Left lung (tissue), 10 donors: ENCODE data around the gene KDM2A. TPM values are rescaled to one million over a fixed set of nuclear protein-coding genes. Genes with fewer than 3 reads are reported as not detected.

Source experiments
- ATAC-seq: fragments of 200-7000 bp; cut with Tn5 transposase; one replicate; pipeline ENCODE4 v1.9.1; 2020; ENCODE audit warnings: moderate library complexity
- DNase-seq, 4 donors: peaks; one replicate each; pipeline ENCODE4 v3.0.0-alpha.2; 2013 to 2020
- H3K27ac ChIP-seq, 2 donors: fragments of 200-600 bp; sonication (generic) in 1 of 2; one replicate each; pipeline versions ENCODE4 v1.5.0 to v1.8.0; 2020 to 2021
- H3K27me3 ChIP-seq, 2 donors: fragments of 200-600 bp; sonication (generic) in 1 of 2; one replicate each; pipeline versions ENCODE4 v1.5.0 to v1.8.0; 2020 to 2021
- H3K36me3 ChIP-seq, 2 donors: fragments of 200-600 bp; sonication (generic) in 1 of 2; one replicate each; pipeline versions ENCODE4 v1.5.0 to v1.8.0; 2020 to 2021
- H3K4me1 ChIP-seq, 2 donors: fragments of 200-600 bp; one replicate each; pipeline ENCODE4 v1.8.0; 2021
- H3K4me3 ChIP-seq, 2 donors: fragments of 200-600 bp; sonication (generic) in 1 of 2; one replicate each; pipeline versions ENCODE4 v1.5.0 to v1.8.0; 2020 to 2021; ENCODE audit warnings: mild to moderate bottlenecking in 1 of 2
- H3K9me3 ChIP-seq, 2 donors: fragments of 200-600 bp; sonication (generic) in 1 of 2; one replicate each; pipeline versions ENCODE4 v1.5.0 to v1.8.0; 2020 to 2021
- intact Hi-C, 2 donors: fragments of 100-400 bp; cut with DNase I; formaldehyde crosslinking; loops; one replicate each; pipeline versions ENCODE4 v1.11.2 to v1.14.2; 2022
- polyA plus RNA-seq, 6 donors: library from polyadenylated mRNA; unstranded; fragments of 120-200 nt; gene quantifications; one replicate each; pipeline ENCODE4 v1.2.1, GENCODE V29; 2013; ENCODE audit not compliant: insufficient read length in 6 of 6
- total RNA-seq, 2 donors: library from RNA; stranded (reverse); fragmentation: NEBNext Ultra II Directional; extraction: Animal tissue kit (Norgen Biotek cat#: 25700); gene quantifications; one replicate each; pipeline ENCODE4 v1.2.1, GENCODE V29; 2021
- TF ChIP-seq, protein P1 (sequence below), 2 donors: fragments of 200-600 bp; sonication (generic) in 1 of 2; IDR thresholded peaks; one replicate each; pipeline versions ENCODE4 v1.5.0 to v1.8.0; 2021; ENCODE audit warnings: antibody characterized with exemption in 2 of 2
- donor health status: DM: no; HTN: yes; CAD: no.
- donor health status: DM: no; HTN: no; CAD: no.

The KDM2A gene
- total and polyA plus RNA-seq, 8 donors: 71.0 to 87.0 (median 80.3) TPM

GRCh38 chr11:67280341-67280787, 161.3 kb downstream of the KDM2A start:
- intact Hi-C loops: no loop called here
- ATAC-seq (no peak), DNase-seq (peak in 2 of 4 donors; percentile 20 to 63)
- H3K4me1 ChIP-seq: peaks cover 32 to 99% of the 10 kb centered on the region in 2 donors
- H3K9me3 ChIP-seq: no peaks in the 10 kb centered on the region
- TF ChIP-seq, protein P1, sequence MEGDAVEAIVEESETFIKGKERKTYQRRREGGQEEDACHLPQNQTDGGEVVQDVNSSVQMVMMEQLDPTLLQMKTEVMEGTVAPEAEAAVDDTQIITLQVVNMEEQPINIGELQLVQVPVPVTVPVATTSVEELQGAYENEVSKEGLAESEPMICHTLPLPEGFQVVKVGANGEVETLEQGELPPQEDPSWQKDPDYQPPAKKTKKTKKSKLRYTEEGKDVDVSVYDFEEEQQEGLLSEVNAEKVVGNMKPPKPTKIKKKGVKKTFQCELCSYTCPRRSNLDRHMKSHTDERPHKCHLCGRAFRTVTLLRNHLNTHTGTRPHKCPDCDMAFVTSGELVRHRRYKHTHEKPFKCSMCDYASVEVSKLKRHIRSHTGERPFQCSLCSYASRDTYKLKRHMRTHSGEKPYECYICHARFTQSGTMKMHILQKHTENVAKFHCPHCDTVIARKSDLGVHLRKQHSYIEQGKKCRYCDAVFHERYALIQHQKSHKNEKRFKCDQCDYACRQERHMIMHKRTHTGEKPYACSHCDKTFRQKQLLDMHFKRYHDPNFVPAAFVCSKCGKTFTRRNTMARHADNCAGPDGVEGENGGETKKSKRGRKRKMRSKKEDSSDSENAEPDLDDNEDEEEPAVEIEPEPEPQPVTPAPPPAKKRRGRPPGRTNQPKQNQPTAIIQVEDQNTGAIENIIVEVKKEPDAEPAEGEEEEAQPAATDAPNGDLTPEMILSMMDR (IDR thresholded peaks at IDR 0.05): no peak
- peaks cover 0 to 74% of the 10 kb centered on the region in 2 donors for H3K36me3 ChIP-seq
- H3K4me3 ChIP-seq: no peak overlapping the region
- H3K27me3 ChIP-seq: no peaks in the 10 kb centered on the region
- H3K27ac ChIP-seq: peak overlapping the region in 1 of 2 donors; percentile 100

DNA sequence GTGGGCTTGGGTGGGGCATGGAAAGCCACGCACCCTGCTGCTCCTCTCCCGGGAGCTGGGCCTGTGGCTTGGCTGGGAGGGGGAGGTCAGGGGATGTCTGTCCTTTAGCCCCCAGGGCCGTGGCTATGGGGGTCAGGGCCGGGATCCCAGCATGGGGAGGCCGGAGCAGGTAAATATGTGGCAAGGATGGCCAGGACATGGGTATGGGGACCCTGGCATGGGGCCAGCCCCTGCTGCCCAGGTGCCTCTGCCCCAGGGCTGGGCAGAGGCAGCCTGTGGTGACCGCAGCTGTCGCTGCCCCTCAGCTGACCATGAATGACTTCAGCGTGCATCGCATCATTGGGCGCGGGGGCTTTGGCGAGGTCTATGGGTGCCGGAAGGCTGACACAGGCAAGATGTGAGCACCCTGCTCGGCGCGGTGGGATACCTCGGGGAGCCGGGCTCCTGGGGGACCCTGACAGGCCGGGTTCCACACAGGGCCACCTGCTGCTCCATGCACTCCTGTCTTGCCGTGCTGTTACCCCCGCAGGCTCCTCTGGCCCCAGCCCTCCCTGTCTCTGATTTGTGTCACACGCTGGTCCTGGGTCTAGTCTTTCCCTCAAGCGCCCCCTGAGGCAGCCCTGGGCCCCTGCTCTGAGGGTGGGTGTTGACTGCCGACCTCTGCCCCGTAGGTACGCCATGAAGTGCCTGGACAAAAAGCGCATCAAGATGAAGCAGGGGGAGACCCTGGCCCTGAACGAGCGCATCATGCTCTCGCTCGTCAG, 161.9 kb downstream of the KDM2A start:
- H3K27ac ChIP-seq: peak overlapping the region in 1 of 2 donors; percentile 100
- no peaks in the 10 kb centered on the region for H3K27me3 ChIP-seq
- intact Hi-C loops: no loop called here
- H3K4me3 ChIP-seq: no peak overlapping the region
- no peaks in the 10 kb centered on the region for H3K9me3 ChIP-seq
- ATAC-seq (no peak), DNase-seq (peak in 2 of 4 donors; percentile 26 to 79)
- TF ChIP-seq, protein P1 (IDR thresholded peaks at IDR 0.05): no peak
- peaks cover 26 to 99% of the 10 kb centered on the region in 2 donors for H3K4me1 ChIP-seq
- peaks cover 0 to 80% of the 10 kb centered on the region in 2 donors for H3K36me3 ChIP-seq

- H3K36me3 ChIP-seq: peaks cover 0 to 87% of the 10 kb centered on the region in 2 donors
- H3K27me3 ChIP-seq: no peaks in the 10 kb centered on the region
- intact Hi-C loops: no loop called here
- H3K4me3 ChIP-seq: no peak overlapping the region
- H3K4me1 ChIP-seq: peaks cover 19 to 99% of the 10 kb centered on the region in 2 donors
- TF ChIP-seq, protein P1 (IDR thresholded peaks at IDR 0.05): no peak
- H3K27ac ChIP-seq: peak overlapping the region in 1 of 2 donors; percentile 100
- ATAC-seq (no peak), DNase-seq (peak in 1 of 4 donors; percentile 23)
- H3K9me3 ChIP-seq: no peaks in the 10 kb centered on the region
These were observed 162.6 kb downstream of the KDM2A start for GRCh38 chr11:67281552-67282150.

DNA sequence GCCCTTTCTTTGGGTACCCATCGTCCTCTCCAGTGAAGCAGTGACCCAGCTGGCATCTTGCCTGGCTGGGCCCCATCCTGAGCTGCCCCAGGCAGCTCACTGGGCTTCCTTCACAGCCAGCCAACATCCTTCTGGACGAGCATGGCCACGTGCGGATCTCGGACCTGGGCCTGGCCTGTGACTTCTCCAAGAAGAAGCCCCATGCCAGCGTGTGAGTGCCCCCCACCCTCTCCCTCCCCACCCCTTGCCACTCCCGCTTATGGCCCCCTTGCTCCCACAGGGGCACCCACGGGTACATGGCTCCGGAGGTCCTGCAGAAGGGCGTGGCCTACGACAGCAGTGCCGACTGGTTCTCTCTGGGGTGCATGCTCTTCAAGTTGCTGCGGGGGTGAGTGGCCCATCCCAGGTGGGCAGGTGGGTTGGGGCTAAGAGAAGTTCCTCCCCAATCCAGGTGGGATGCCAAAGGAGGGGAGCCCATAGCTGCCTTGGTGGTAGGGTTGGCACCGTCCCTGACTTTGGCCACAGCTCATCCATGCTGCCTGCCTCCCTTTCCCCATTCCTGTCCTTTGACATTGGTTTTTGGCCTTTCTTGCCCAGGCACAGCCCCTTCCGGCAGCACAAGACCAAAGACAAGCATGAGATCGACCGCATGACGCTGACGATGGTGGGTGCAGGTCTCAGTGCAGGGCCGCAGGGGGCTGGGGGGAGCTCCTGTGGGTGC, 163.3 kb downstream of the KDM2A start:
- Histone ChIP-seq H3K9me3 (no peaks in the 10 kb centered on the region), H3K27ac (peak overlapping the region; percentile 58 to 100), H3K27me3 (no peaks in the 10 kb centered on the region), H3K4me3 (no peak overlapping the region), H3K4me1 (peaks cover 15 to 99% of the 10 kb centered on the region in 2 donors), H3K36me3 (peaks cover 0 to 94% of the 10 kb centered on the region in 2 donors)
- ATAC-seq (no peak), DNase-seq (peak in 2 of 4 donors; percentile 32 to 58)
- intact Hi-C loops: no loop called here
- TF ChIP-seq, protein P1 (IDR thresholded peaks at IDR 0.05): no peak
